Thoracic aorta endothelial cell (primary cell): ENCODE data around the gene COL6A5. TPM values are rescaled to one million over a fixed set of nuclear protein-coding genes. Genes with fewer than 3 reads are reported as not detected.

Experiments
- total RNA-seq: library from RNA; depleted of rRNA; stranded (reverse); fragments of >200 nt; gene quantifications from 2 replicates; pipeline ENCODE4 v1.2.3, GENCODE V29; 2012

The COL6A5 gene
- total RNA-seq, result not detected in 2 replicates

GRCh38 chr3:130345487-130346079 lies at the start of gene COL6A5:
TSS of gene COL6A5 (plus strand) at chr3:130345672. CDS start at chr3:130373639, 27,967 bp downstream.

GRCh38 chr3:130516645-130517512 lies 171.4 kb downstream of the COL6A5 start, which contains the start of gene COL6A6:
TSS of gene COL6A6 (plus strand) at chr3:130517177. CDS start at chr3:130560365, 43,188 bp downstream.

Other genes starting within 250 kb of the COL6A5 start
- gene COL6A6, start 171.5 kb downstream of the COL6A5 start, total RNA-seq, result not detected in 2 replicates